Loucy (cell line): ENCODE measurements around the gene SRRM3.

Experiments
- EZH2phosphoT487 ChIP-seq: fragments of 200-600 bp; IDR thresholded peaks from 2 replicates; pipeline ENCODE4 v1.6.1; 2018; ENCODE audit warnings: antibody characterized with exemption, mild to moderate bottlenecking, moderate library complexity, borderline replicate concordance
- TF ChIP-seq, protein P1 (sequence below): fragments of 200-600 bp; sonication (generic); conservative IDR thresholded peaks from 2 replicates; pipeline ENCODE4 v1.5.1; 2014; ENCODE audit warnings: mild to moderate bottlenecking, antibody characterized with exemption, low read length

GRCh38 chr7:76252021-76252420, 50.3 kb downstream of the SRRM3 start:
- TF ChIP-seq, protein P1, sequence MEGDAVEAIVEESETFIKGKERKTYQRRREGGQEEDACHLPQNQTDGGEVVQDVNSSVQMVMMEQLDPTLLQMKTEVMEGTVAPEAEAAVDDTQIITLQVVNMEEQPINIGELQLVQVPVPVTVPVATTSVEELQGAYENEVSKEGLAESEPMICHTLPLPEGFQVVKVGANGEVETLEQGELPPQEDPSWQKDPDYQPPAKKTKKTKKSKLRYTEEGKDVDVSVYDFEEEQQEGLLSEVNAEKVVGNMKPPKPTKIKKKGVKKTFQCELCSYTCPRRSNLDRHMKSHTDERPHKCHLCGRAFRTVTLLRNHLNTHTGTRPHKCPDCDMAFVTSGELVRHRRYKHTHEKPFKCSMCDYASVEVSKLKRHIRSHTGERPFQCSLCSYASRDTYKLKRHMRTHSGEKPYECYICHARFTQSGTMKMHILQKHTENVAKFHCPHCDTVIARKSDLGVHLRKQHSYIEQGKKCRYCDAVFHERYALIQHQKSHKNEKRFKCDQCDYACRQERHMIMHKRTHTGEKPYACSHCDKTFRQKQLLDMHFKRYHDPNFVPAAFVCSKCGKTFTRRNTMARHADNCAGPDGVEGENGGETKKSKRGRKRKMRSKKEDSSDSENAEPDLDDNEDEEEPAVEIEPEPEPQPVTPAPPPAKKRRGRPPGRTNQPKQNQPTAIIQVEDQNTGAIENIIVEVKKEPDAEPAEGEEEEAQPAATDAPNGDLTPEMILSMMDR, result no peak
- no peak for TF ChIP-seq EZH2phosphoT487
